Tibial nerve (tissue), 4 donors: ENCODE measurements around the gene SERPIND1. TPM values are rescaled to one million over a fixed set of nuclear protein-coding genes. Genes with fewer than 3 reads are reported as not detected.
"Not testable (repeated sequence)": the region's sequence is repeated elsewhere in the genome, so short reads cannot be mapped to it uniquely, and the experiment has no call there.

Experiments used
- DNase-seq, 2 donors: peaks; one replicate each; pipeline ENCODE4 v3.0.0-alpha.2; 2019; ENCODE audit warnings: low spot score in 2 of 2
- H3K27ac ChIP-seq, 4 donors: fragments of 200-600 bp; sonication (generic) in 3 of 4; one replicate each; pipeline ENCODE4 v1.5.1; 2017 to 2019; ENCODE audit warnings: mild to moderate bottlenecking in 1 of 4
- H3K27me3 ChIP-seq, 2 donors: fragments of 200-600 bp; sonication (generic) in 1 of 2; one replicate each; pipeline versions ENCODE4 v1.5.1 to v1.6.0; 2017 to 2019
- H3K36me3 ChIP-seq, 3 donors: fragments of 200-600 bp; sonication (generic); one replicate each; pipeline ENCODE4 v1.5.1; 2018 to 2019
- H3K4me1 ChIP-seq, 4 donors: fragments of 200-600 bp; sonication (generic) in 3 of 4; one replicate each; pipeline ENCODE4 v1.5.1; 2017 to 2019
- H3K4me3 ChIP-seq, 4 donors: fragments of 200-600 bp; sonication (generic) in 3 of 4; one replicate each; pipeline ENCODE4 v1.5.1; 2017 to 2019; ENCODE audit warnings: mild to moderate bottlenecking in 1 of 4, moderate library complexity in 1 of 4
- H3K9me3 ChIP-seq, 4 donors: fragments of 200-600 bp; sonication (generic) in 3 of 4; one replicate each; pipeline ENCODE4 v1.5.1; 2017 to 2019
- EP300 ChIP-seq, 2 donors: sonication (generic); formaldehyde crosslinking; IDR thresholded peaks; one replicate each; pipeline ENCODE4 v1.6.1; 2017; ENCODE audit warnings: antibody characterized with exemption in 2 of 2, mild to moderate bottlenecking in 1 of 2
- POLR2A ChIP-seq, 2 donors: fragments of 450-650 bp; IDR thresholded peaks; one replicate each; pipeline ENCODE4 v1.6.1; 2017; ENCODE audit warnings: antibody characterized with exemption in 2 of 2, mild to moderate bottlenecking in 2 of 2, moderate library complexity in 2 of 2
- WGBS, 2 donors: methylation state at CpG; one replicate each; pipeline ENCODE4 v1.1.5; 2018; 5-methylcytosine and 5-hydroxymethylcytosine counted together
- total RNA-seq, 4 donors: library from RNA; depleted of rRNA; stranded (reverse); fragments of >200 nt; gene quantifications; one replicate each; pipeline ENCODE4 v1.1.0, GENCODE V29; 2016
- TF ChIP-seq, protein P1 (sequence below), 5 experiments: fragments of 200-600 bp in 3 of 5; fragments of 450-650 bp in 2 of 5; sonication (generic) in 3 of 5; IDR thresholded peaks; one replicate each; pipeline ENCODE4 v1.5.1; 2016 to 2019; ENCODE audit warnings: antibody characterized with exemption in 5 of 5, mild to moderate bottlenecking in 3 of 5, moderate library complexity in 2 of 5

SERPIND1 gene
- total RNA-seq, 4 donors from 2014 or later, result 0.42 to 1.2 TPM; not detected in 2

DNA sequence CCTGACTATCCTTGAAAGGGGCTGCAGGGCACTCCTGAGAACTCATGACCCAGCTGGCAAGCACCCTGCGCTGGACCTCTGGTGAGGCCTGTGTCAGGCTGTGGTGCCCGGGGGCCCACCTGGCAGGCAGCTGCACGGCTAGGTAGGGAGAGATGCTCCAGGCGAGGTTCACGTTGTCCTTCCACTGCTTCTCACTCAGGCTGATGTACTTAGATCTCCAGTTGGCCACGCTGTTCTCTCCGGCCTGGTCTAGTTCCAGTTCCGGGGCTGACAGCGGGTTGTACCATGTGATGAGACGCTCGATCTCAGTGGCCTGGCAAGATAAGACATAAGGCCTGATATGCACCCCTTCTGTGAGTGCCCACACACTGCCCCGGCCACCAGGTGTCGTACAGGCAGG, 44.7 kb upstream of the SERPIND1 start:
- DNase-seq, result no peak
- no peak overlapping the region for H3K4me3 ChIP-seq
- H3K27ac ChIP-seq, result no peak overlapping the region
- H3K9me3 ChIP-seq, result no peaks in the 10 kb centered on the region
- H3K4me1 ChIP-seq, result no peaks in the 10 kb centered on the region
- H3K36me3 ChIP-seq, result peaks cover 0 to 88% (median 16%) of the 10 kb centered on the region in 3 donors
- no peaks in the 10 kb centered on the region for H3K27me3 ChIP-seq
- TF ChIP-seq, protein P1, sequence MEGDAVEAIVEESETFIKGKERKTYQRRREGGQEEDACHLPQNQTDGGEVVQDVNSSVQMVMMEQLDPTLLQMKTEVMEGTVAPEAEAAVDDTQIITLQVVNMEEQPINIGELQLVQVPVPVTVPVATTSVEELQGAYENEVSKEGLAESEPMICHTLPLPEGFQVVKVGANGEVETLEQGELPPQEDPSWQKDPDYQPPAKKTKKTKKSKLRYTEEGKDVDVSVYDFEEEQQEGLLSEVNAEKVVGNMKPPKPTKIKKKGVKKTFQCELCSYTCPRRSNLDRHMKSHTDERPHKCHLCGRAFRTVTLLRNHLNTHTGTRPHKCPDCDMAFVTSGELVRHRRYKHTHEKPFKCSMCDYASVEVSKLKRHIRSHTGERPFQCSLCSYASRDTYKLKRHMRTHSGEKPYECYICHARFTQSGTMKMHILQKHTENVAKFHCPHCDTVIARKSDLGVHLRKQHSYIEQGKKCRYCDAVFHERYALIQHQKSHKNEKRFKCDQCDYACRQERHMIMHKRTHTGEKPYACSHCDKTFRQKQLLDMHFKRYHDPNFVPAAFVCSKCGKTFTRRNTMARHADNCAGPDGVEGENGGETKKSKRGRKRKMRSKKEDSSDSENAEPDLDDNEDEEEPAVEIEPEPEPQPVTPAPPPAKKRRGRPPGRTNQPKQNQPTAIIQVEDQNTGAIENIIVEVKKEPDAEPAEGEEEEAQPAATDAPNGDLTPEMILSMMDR (IDR thresholded peaks at IDR 0.05), result no peak
- TF ChIP-seq POLR2A (IDR thresholded peaks at IDR 0.05) (no peak), EP300 (IDR thresholded peaks at IDR 0.05) (no peak)
- 89 to 95% methylated on average over 12 to 13 of the region's 13 CpGs for WGBS, 2 donors

DNA sequence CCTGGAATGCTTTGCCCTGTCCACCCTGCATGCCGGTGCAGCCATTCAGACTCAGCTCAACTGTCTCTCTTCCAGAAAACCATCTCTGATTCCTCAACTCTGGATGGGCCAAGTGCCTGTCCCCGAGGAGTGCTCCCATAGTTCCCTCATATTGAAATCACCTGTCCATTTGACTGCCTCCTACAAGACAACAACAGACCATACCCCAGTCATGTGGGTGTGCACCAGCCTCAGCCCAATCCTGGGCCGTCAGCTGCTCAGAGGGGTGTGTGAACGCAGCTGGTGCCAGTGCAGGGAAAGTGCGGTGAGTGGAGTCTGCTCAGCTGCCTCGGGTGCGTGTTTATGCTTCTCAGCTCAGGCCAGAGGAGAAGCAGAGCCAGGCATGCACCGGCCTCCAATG, 41.5 kb upstream of the SERPIND1 start:
- H3K4me3 ChIP-seq, H3K9me3 ChIP-seq, H3K27me3 ChIP-seq, H3K27ac ChIP-seq, H3K4me1 ChIP-seq, DNase-seq: not testable (repeated sequence)
- 94 to 95% methylated on average over 4 to 6 of the region's 8 CpGs for WGBS, 2 donors
- H3K36me3 ChIP-seq, result peaks cover 0 to 64% (median 10%) of the 10 kb centered on the region in 3 donors

DNA sequence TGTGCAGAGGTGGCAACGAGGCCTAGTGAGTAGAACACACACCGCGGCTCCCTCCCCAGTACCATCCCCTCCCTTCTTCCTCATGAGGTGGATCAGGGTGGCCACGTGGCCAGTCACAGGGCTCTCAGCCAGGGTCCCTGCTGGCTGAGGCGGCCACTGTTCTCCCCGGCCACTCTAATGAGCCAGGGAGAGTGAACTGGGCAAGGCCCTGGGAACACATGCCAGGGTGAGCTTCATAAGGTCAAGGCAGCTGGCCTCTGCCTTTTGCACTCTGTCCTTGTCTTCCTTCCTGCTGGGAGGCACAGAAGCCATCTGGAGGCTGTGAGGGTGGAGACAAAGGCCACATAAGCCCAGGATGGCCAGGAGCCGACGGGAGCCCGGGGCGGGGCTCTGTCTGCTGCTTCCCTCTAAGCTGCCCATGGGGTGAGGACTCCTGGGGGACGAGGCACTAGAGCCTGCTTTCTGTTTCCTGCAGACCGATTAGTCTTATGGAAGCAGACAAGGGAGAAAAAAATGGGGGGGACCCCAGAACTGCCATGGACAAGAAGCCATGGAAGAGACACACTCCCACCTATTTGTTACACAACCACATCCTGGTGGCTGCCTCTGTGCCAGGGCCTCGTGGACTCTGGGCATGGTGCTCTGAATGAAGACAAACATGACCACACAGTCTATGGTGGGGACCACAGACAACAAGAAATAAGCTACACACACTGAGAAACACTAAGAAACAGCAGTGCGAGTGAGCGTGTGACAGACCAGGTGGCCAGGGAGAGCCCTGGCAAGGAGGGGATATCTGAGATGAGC, 38.4 kb upstream of the SERPIND1 start:
- not testable (repeated sequence) for DNase-seq, H3K9me3 ChIP-seq, H3K27ac ChIP-seq, H3K4me3 ChIP-seq, H3K27me3 ChIP-seq, H3K4me1 ChIP-seq
- peaks cover 0 to 53% (median 7%) of the 10 kb centered on the region in 3 donors for H3K36me3 ChIP-seq
- WGBS, 2 donors, result 68% methylated on average over 9 of the region's 15 CpGs

DNA sequence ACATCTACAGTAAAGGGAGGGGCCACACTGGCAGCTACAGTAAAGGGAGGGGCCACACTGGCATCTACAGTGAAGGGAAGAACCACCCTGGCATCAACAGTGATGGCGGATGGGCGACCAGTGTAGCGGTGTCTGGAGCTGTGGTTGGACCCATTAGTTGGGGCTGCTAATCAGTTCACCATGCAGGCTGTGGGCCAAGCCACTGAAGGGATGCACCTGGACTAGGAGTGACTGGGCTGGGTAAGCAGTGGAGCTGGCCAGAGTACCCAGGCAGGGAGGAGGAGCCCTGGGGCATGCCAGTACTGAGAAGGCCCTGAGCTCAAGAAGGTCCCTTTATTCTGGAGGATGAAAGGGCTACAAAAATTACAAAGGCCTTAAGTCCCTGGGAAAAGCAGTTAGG, 37.0 kb upstream of the SERPIND1 start:
- not testable (repeated sequence) for H3K27ac ChIP-seq, H3K4me1 ChIP-seq, H3K4me3 ChIP-seq, H3K27me3 ChIP-seq, DNase-seq, H3K9me3 ChIP-seq
- peaks cover 0 to 54% (median 0%) of the 10 kb centered on the region in 3 donors for H3K36me3 ChIP-seq
- 92 to 100% methylated on average over 3 of the region's 3 CpGs for WGBS, 2 donors

DNA sequence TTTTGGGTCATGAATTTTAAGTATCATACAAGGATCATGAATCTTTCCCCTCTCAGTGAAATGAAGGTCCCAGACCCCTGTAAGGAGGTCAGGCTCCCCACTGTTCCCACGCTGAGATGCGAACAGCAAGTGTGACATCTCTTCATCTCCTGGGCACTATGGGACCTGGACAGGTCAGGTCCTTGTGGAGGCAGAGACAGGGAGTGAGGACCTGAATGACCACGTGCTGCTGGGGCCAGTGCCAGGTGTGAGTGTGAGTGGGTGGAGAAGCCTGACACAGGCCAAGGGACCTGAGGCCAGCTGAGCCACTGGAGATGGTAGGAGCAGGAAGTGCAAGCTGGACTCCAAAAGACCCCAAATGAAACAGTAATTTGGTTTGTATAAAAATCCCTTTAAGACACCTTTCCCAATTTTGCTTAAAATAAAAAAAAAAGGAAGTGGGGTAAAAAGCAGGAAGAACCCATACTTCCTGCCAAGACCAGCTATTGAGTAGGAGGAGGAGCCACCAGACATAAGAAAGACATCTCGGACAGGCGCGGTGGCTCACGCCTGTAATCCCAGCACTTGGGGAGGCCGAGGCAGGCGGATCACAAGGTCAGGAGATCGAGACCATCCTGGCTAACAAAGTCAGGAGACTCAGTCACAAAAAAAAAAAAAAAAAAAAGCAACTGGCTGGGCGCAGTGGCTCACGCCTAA, 35.4 kb upstream of the SERPIND1 start:
- DNase-seq, result no peak
- H3K4me1 ChIP-seq, result no peaks in the 10 kb centered on the region
- H3K9me3 ChIP-seq, result peaks cover 0 to 3% (median 0%) of the 10 kb centered on the region in 4 donors
- no peak overlapping the region for H3K4me3 ChIP-seq
- H3K27ac ChIP-seq, result no peak overlapping the region
- 84 to 88% methylated on average over 12 of the region's 12 CpGs for whole genome bisulfite sequencing, 2 donors
- no peaks in the 10 kb centered on the region for H3K27me3 ChIP-seq
- peaks cover 0 to 59% (median 5%) of the 10 kb centered on the region in 3 donors for H3K36me3 ChIP-seq
- TF ChIP-seq, protein P1 (IDR thresholded peaks at IDR 0.05), result no peak
- no peak for TF ChIP-seq POLR2A (IDR thresholded peaks at IDR 0.05)
- TF ChIP-seq EP300 (IDR thresholded peaks at IDR 0.05), result no peak

DNA sequence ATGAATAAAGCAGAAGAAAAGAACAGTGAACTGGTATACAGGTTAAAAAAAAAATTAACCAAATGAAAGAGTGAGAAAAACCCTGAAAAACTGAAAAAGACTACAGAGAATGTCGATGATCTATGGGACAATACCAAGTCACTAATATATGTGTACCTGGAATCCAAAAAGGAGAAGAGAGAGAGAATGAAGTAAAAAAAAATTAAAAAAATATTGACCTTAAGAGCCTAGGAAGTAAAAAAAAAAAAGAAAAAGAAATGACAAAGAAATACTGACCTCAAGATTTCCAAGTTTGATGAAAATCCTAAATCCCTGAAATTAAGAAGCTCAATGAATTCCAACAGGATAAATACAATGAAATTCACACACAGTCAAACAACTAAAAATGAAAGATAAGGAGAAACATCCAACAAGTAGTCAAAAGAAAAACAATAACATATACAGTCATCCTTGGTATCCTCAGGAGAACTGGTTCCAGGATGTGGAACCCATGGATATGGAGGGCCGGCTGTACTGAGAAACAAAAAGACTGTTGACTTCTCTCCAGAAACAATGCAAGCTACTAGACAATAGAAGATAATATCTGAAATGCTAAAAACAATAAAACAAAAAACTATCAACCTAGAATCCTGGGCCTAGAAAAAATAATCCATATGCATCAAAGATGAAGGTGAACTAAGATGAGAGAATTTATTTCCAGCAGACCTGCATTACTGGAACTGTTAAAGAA, 33.5 kb upstream of the SERPIND1 start:
- TF ChIP-seq, protein P1 (IDR thresholded peaks at IDR 0.05), result no peak
- TF ChIP-seq EP300 (IDR thresholded peaks at IDR 0.05) (no peak), POLR2A (IDR thresholded peaks at IDR 0.05) (no peak)
- Histone ChIP-seq H3K9me3 (peaks cover 0 to 3% (median 0%) of the 10 kb centered on the region in 4 donors), H3K36me3 (peaks cover 0 to 76% (median 5%) of the 10 kb centered on the region in 3 donors), H3K4me1 (no peaks in the 10 kb centered on the region), H3K4me3 (no peak overlapping the region), H3K27ac (no peak overlapping the region), H3K27me3 (no peaks in the 10 kb centered on the region)
- DNase-seq, result no peak
- 85 to 90% methylated on average over 2 of the region's 2 CpGs for WGBS, 2 donors
